H1 (cell line): ENCODE measurements around the gene SH3BGRL3. TPM values are rescaled to one million over a fixed set of nuclear protein-coding genes. Genes with fewer than 3 reads are reported as not detected.

ENCODE experiments used
- CHD2 ChIP-seq: IDR thresholded peaks from 2 replicates; pipeline ENCODE4 v1.6.1; 2012; ENCODE audit warnings: low read length, improper control_type of control experiment
- CHD7 ChIP-seq: fragments of 300-600 bp; sonication (generic); IDR thresholded peaks from 2 replicates; pipeline ENCODE4 v1.7.1; 2012; ENCODE audit warnings: low read length, moderate library complexity, mild to moderate bottlenecking, inconsistent platforms; ENCODE audit not compliant: insufficient replicate concordance
- POLR2A ChIP-seq, 2 experiments: IDR thresholded peaks; 1 replicate in 1 of 2; 2 replicates in 1 of 2; pipeline ENCODE4 v1.6.1; 2011; ENCODE audit warnings: low read depth in 2 of 2, low read length in 2 of 2, mild to moderate bottlenecking in 2 of 2; ENCODE audit errors: control extremely low read depth in 1 of 2
- RNF2 ChIP-seq: fragments of 200-900, 300-1000 bp; sonication (generic); IDR thresholded peaks from 2 replicates; pipeline ENCODE4 v1.7.1; 2016; ENCODE audit warnings: borderline replicate concordance, low read depth, mild to moderate bottlenecking, antibody characterized with exemption, low read length; ENCODE audit not compliant: poor library complexity, severe bottlenecking; ENCODE audit errors: missing control alignments
- TEAD4 ChIP-seq: IDR thresholded peaks from 2 replicates; pipeline ENCODE4 v1.6.1; 2012; ENCODE audit warnings: low read depth, low read length, inconsistent platforms, mixed read lengths
- YY1 ChIP-seq: IDR thresholded peaks from 2 replicates; pipeline ENCODE4 v1.6.1; 2011; ENCODE audit warnings: low read depth, mild to moderate bottlenecking, low read length
- polyA plus RNA-seq, 7 experiments: library from polyadenylated mRNA; depleted of rRNA in 3 of 7; stranded (reverse) in 5 of 7; unstranded in 2 of 7; fragments of >200 nt in 5 of 7; fragments of 200-250 nt in 2 of 7; gene quantifications; 1 replicate in 5 of 7; 2 replicates in 1 of 7; 4 replicates in 1 of 7; pipeline versions ENCODE4 v1.2.1 to v1.2.3, GENCODE V29; 2011 to 2013; ENCODE audit warnings: missing spikeins in 2 of 7, mixed read lengths in 2 of 7
- total RNA-seq: library from RNA; stranded (reverse); fragmentation: NEBNext Ultra II Directional; extraction: Animal tissue kit (Norgen Biotek cat#: 25700); gene quantifications from 2 replicates; pipeline ENCODE4 v1.2.1, GENCODE V29; 2021

Gene SH3BGRL3
- total and polyA plus RNA-seq, 2 of the 8 experiments (the other 6 are each of a cell fraction or from before 2014, with no cell fraction given) = 77.8 to 107 TPM

- TF ChIP-seq CHD7 (no peak), RNF2 (no peak), YY1 (no peak), CHD2 (no peak), TEAD4 (no peak), POLR2A (IDR thresholded peaks at IDR 0.05; ENCODE audit: control extremely low read depth in 1 of 2, low read depth in 2 of 2, low read length in 2 of 2) (no peak)
- TF ChIP-seq, all 59 proteins: peak for 0
Observed at GRCh38 chr1:26239936-26240335, 40.0 kb upstream of the SH3BGRL3 start (continued).
